GM23248 (cell line): Measurements from ENCODE around the gene PTPRE.

Experiments used
- EZH2 ChIP-seq: fragments of 200-600 bp; sonication (generic); IDR thresholded peaks from 2 replicates; pipeline ENCODE4 v1.6.1; 2018; ENCODE audit warnings: antibody characterized with exemption, mild to moderate bottlenecking; ENCODE audit not compliant: insufficient read depth, poor library complexity, severe bottlenecking
- EZH2phosphoT487 ChIP-seq: fragments of 200-600 bp; sonication (generic); IDR thresholded peaks from 2 replicates; pipeline ENCODE4 v1.6.1; 2018; ENCODE audit warnings: antibody characterized with exemption, moderate library complexity, mild to moderate bottlenecking, low read depth; ENCODE audit not compliant: insufficient read depth

GRCh38 chr10:127982601-127983000 lies 75.7 kb downstream of the PTPRE start:
- TF ChIP-seq EZH2 (no peak), EZH2phosphoT487 (no peak)
